Cardiac atrium fibroblast (primary cell): ENCODE data around the gene IKBIP. TPM values are rescaled to one million over a fixed set of nuclear protein-coding genes. Genes with fewer than 3 reads are reported as not detected.

Experiments used
- total RNA-seq: library from RNA; depleted of rRNA; stranded (reverse); fragments of >200 nt; gene quantifications from 2 replicates; pipeline ENCODE4 v1.2.3, GENCODE V29; 2015

Gene IKBIP
- 101 and 118 TPM in 2 replicates for total RNA-seq

GRCh38 chr12:98644712-98645571, at the start of gene IKBIP, which contains the start of gene APAF1:
IKBIP (minus strand) TSS chr12:98644788; CDS start chr12:98644701, 87 bp downstream.
APAF1 (plus strand) TSS chr12:98645290; CDS start chr12:98648360, 3,070 bp downstream.

GRCh38 chr12:98593351-98594049, 51.1 kb downstream of the IKBIP start, which contains the start of gene SLC25A3:
SLC25A3 (plus strand) TSS chr12:98593686; CDS start chr12:98593979, 293 bp downstream.

Other genes with a start within 250 kb of the IKBIP start
- 26.5 and 35.5 TPM in 2 replicates for gene TMPO, start 129.2 kb downstream of the IKBIP start, total RNA-seq
- 741 and 800 TPM in 2 replicates for gene SLC25A3, start 51.1 kb downstream of the IKBIP start, total RNA-seq
- gene APAF1, start 502 bp upstream of the IKBIP start, total RNA-seq: 12.1 and 19.8 TPM in 2 replicates